HPDE6-E6E7 (cell line): ENCODE data around the gene YIPF4.
"Not testable (repeated sequence)": the region's sequence is repeated elsewhere in the genome, so short reads cannot be mapped to it uniquely, and the experiment has no call there.

Source experiments
- DNase-seq: peaks from one replicate; pipeline ENCODE4 v3.0.0; 2011; ENCODE audit warnings: missing footprints; ENCODE audit errors: extremely low spot score

Gene YIPF4

GRCh38 chr2:32289165-32289999 lies 11.7 kb downstream of the YIPF4 start:
- peak; percentile 31 for DNase-seq

- DNase-seq: no peak
Observed at GRCh38 chr2:32290000-32290339, 12.3 kb downstream of the YIPF4 start.

GRCh38 chr2:32291746-32292145 lies 14.0 kb downstream of the YIPF4 start:
- no peak for DNase-seq

GRCh38 chr2:32293493-32293892 lies 15.8 kb downstream of the YIPF4 start:
- DNase-seq: not testable (repeated sequence)

- DNase-seq: not testable (repeated sequence)
Observed at GRCh38 chr2:32293966-32294562, 16.4 kb downstream of the YIPF4 start.

GRCh38 chr2:32310577-32310976 lies 32.9 kb downstream of the YIPF4 start:
- no peak for DNase-seq

- no peak for DNase-seq
Observed at GRCh38 chr2:32314886-32315285, 37.2 kb downstream of the YIPF4 start.

GRCh38 chr2:32328679-32329078 lies 51.0 kb downstream of the YIPF4 start:
- DNase-seq: not testable (repeated sequence)

- DNase-seq: not testable (repeated sequence)
Observed at GRCh38 chr2:32329180-32329980, 51.7 kb downstream of the YIPF4 start.

- DNase-seq: no peak
Observed at GRCh38 chr2:32330136-32330535, 52.4 kb downstream of the YIPF4 start.

GRCh38 chr2:32342801-32343200 lies 65.1 kb downstream of the YIPF4 start:
- no peak for DNase-seq

- not testable (repeated sequence) for DNase-seq
Observed at GRCh38 chr2:32350797-32351196, 73.1 kb downstream of the YIPF4 start.

- peak; percentile 19 for DNase-seq
Observed at GRCh38 chr2:32355976-32356680, 78.4 kb downstream of the YIPF4 start.

GRCh38 chr2:32356681-32357317 lies 79.1 kb downstream of the YIPF4 start, which contains the start of gene BIRC6:
Gene BIRC6 (plus strand): TSS chr2:32357023. CDS start chr2:32357162, 139 bp downstream.
- DNase-seq: peak; percentile 93

GRCh38 chr2:32357318-32358110 lies 79.8 kb downstream of the YIPF4 start:
- DNase-seq: peak; percentile 28

- peak; percentile 16 for DNase-seq
Observed at GRCh38 chr2:32358111-32358482, 80.4 kb downstream of the YIPF4 start.

GRCh38 chr2:32360416-32360815 lies 82.7 kb downstream of the YIPF4 start:
- DNase-seq: no peak

- DNase-seq: not testable (repeated sequence)
Observed at GRCh38 chr2:32362997-32363396, 85.3 kb downstream of the YIPF4 start.

GRCh38 chr2:32363597-32363996 lies 85.9 kb downstream of the YIPF4 start:
- DNase-seq: no peak

- DNase-seq: not testable (repeated sequence)
Observed at GRCh38 chr2:32364290-32364689, 86.6 kb downstream of the YIPF4 start.
